ENCODE measurements around the gene PATL2. TPM values are rescaled to one million over a fixed set of nuclear protein-coding genes. Genes with fewer than 3 reads are reported as not detected.
A peak's percentile ranks its signal among the peaks of the same experiment; 100 is the strongest.
"Not testable (repeated sequence)": the region's sequence is repeated elsewhere in the genome, so short reads cannot be mapped to it uniquely, and the experiment has no call there.

The PATL2 gene
- total RNA-seq, 6 experiments from 2014 or later = 0.28 to 1.9 (median 0.71) TPM

GRCh38 chr15:44647036-44647435 is 64.1 kb downstream of the PATL2 start:
- Histone ChIP-seq H3K4me3 (no peak overlapping the region), H3K4me1 (peaks cover 0 to 4% (median 0%) of the 10 kb centered on the region in 4 donors), H3K9me3 (no peaks in the 10 kb centered on the region), H3K27me3 (no peaks in the 10 kb centered on the region), H3K36me3 (peaks cover 3 to 52% (median 18%) of the 10 kb centered on the region in 4 donors), H3K27ac (no peak overlapping the region)
- DNase-seq = no peak
- no peak for ATAC-seq
- TF ChIP-seq POLR2A (IDR thresholded peaks at IDR 0.05) (no peak), CTCF (IDR thresholded peaks at IDR 0.05) (no peak)
- intact Hi-C loops (cut with DNase I) = no loop called here
- 87% methylated on average over 1 of the region's 1 CpG for WGBS (ENCODE audit: insufficient coverage, low coverage, low lambda C conversion rate, missing lambda C conversion rate)

- no peak for ATAC-seq
- intact Hi-C loops (cut with DNase I) = no loop called here
- WGBS (ENCODE audit: insufficient coverage, low coverage, low lambda C conversion rate, missing lambda C conversion rate) = 95% methylated on average over 2 of the region's 2 CpGs
These were observed 64.7 kb downstream of the PATL2 start for GRCh38 chr15:44646460-44646859.

GRCh38 chr15:44641651-44642050 is 69.5 kb downstream of the PATL2 start:
- TF ChIP-seq POLR2A (IDR thresholded peaks at IDR 0.05) = no peak
- TF ChIP-seq CTCF (IDR thresholded peaks at IDR 0.05) = no peak
- peaks cover 0 to 4% (median 0%) of the 10 kb centered on the region in 4 donors for H3K4me1 ChIP-seq
- H3K27me3 ChIP-seq = no peaks in the 10 kb centered on the region
- WGBS (ENCODE audit: insufficient coverage, low coverage, low lambda C conversion rate, missing lambda C conversion rate) = 76% methylated on average over 4 of the region's 4 CpGs
- intact Hi-C loops (cut with DNase I) = no loop called here
- H3K9me3 ChIP-seq = no peaks in the 10 kb centered on the region
- DNase-seq (no peak), ATAC-seq (no peak)
- peaks cover 0 to 9% (median 4%) of the 10 kb centered on the region in 4 donors for H3K36me3 ChIP-seq
- no peak overlapping the region for H3K4me3 ChIP-seq
- no peak overlapping the region for H3K27ac ChIP-seq

More at GRCh38 chr15:44646460-44646859, 64.7 kb downstream of the PATL2 start:
- Histone ChIP-seq H3K27me3 (no peaks in the 10 kb centered on the region), H3K4me1 (peaks cover 0 to 4% (median 0%) of the 10 kb centered on the region in 4 donors), H3K27ac (no peak overlapping the region), H3K9me3 (no peaks in the 10 kb centered on the region), H3K36me3 (peaks cover 3 to 47% (median 15%) of the 10 kb centered on the region in 4 donors), H3K4me3 (no peak overlapping the region)
- TF ChIP-seq POLR2A (IDR thresholded peaks at IDR 0.05) (no peak), CTCF (IDR thresholded peaks at IDR 0.05) (no peak)
- DNase-seq = no peak

- 71% methylated on average over 1 of the region's 1 CpG for WGBS (ENCODE audit: insufficient coverage, low coverage, low lambda C conversion rate, missing lambda C conversion rate)
- DNase-seq = no peak
- intact Hi-C loops (cut with DNase I) = no loop called here
- ATAC-seq = no peak
- no peaks in the 10 kb centered on the region for H3K4me1 ChIP-seq
- H3K4me3 ChIP-seq = no peak overlapping the region
- H3K9me3 ChIP-seq = no peaks in the 10 kb centered on the region
- H3K27ac ChIP-seq = no peak overlapping the region
- no peaks in the 10 kb centered on the region for H3K27me3 ChIP-seq
- no peak for TF ChIP-seq POLR2A (IDR thresholded peaks at IDR 0.05)
- TF ChIP-seq CTCF (IDR thresholded peaks at IDR 0.05) = no peak
- peaks cover 0 to 37% (median 16%) of the 10 kb centered on the region in 4 donors for H3K36me3 ChIP-seq
These were observed 74.1 kb downstream of the PATL2 start for GRCh38 chr15:44636976-44637375.

GRCh38 chr15:44633603-44634002 is 77.5 kb downstream of the PATL2 start:
- 86% methylated on average over 2 of the region's 5 CpGs for WGBS (ENCODE audit: insufficient coverage, low coverage, low lambda C conversion rate, missing lambda C conversion rate)
- ATAC-seq = peak in 2 of 4 donors; percentile 32 to 57
- H3K4me1 ChIP-seq = no peaks in the 10 kb centered on the region
- TF ChIP-seq CTCF (IDR thresholded peaks at IDR 0.05) (no peak), POLR2A (IDR thresholded peaks at IDR 0.05) (no peak)
- intact Hi-C loops (cut with DNase I) = no loop called here
- H3K9me3 ChIP-seq = no peaks in the 10 kb centered on the region
- H3K27ac ChIP-seq = no peak overlapping the region
- H3K4me3 ChIP-seq = no peak overlapping the region
- peaks cover 0 to 70% (median 25%) of the 10 kb centered on the region in 4 donors for H3K36me3 ChIP-seq
- DNase-seq = no peak
- no peaks in the 10 kb centered on the region for H3K27me3 ChIP-seq

GRCh38 chr15:44625286-44625685 is 85.8 kb downstream of the PATL2 start:
- H3K27ac ChIP-seq; H3K9me3 ChIP-seq; H3K27me3 ChIP-seq; ATAC-seq; DNase-seq; H3K4me1 ChIP-seq; intact Hi-C loops (cut with DNase I); H3K4me3 ChIP-seq: not testable (repeated sequence)
- WGBS (ENCODE audit: insufficient coverage, low coverage, low lambda C conversion rate, missing lambda C conversion rate) = 80% methylated on average over 2 of the region's 2 CpGs
- peaks cover 0 to 93% (median 27%) of the 10 kb centered on the region in 4 donors for H3K36me3 ChIP-seq

All from right lobe of liver (tissue), 6 donors.